IPS DF 4.7 (cell line): ENCODE data around the gene GPR157.

Experiments
- DNase-seq: peaks from one replicate; pipeline ENCODE4 v3.0.0-alpha.2; 2013; ENCODE audit warnings: low spot score; ENCODE audit errors: extremely low read depth

The GPR157 gene

DNA sequence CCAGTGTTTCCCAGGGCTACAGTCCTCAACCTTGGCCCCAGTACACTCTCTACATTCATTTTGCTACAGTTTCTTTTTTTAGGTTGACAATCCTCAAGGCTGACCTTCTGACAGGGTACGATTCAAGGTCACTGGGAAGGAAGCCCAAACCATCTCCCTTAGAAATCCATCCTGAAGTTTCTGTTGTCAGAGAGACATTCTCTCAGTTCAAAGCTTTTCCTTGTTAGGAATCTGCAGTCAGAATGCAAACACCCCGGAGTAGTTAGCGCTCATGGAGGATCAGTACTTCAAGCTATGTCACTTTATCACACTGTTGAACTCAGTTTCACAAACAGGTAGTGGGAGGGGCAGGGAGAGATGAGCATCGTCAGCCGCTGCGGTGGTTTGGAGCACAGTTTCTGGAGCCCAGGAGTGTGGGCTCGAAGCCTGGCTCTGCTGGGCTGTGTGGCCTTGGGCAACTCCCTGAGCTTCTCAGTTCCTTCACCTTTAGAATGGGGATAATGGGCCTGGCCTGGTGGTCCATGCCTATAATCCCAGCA, 63.6 kb downstream of the GPR157 start:
- no peak for DNase-seq

DNA sequence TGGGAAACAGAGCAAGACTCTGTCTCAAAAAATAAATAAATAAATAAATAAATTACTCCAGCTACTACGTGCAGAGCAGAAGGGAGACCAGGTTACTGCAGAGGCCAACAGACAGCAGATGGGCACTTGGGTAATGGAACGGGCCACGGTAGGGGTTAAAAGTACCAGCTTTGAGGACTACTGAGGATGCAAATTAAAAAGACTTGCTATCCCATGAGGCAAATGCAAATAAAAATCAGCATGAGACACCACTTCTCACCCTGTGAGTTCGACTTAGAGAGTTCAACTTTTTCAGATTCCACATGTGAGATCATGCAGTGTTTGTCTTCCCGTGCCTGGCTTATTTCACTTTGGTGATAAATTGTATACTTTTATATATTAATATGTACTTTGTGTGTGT, 66.1 kb downstream of the GPR157 start:
- DNase-seq, result no peak

DNA sequence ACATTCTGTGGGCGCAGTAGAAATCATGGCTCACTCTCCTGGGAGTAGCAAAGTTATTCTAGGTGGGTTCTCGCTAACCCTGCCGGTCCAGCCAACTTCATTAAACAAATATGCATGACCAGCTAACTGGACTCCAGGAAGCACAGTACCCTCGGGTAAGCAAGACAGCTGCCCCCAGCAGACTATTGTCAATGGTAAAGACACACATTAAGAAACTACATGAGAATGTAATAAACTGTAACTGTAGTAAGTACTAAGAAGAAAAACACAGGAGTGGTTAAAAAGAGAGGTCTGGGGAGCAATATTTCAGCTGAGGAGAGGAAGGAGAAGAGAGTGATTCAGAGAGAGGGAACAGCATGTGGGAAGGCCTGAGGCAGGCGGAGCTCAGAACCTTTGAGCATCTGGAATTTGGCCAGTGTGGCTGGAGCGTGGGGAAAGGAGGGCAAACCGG, 66.9 kb downstream of the GPR157 start:
- no peak for DNase-seq

DNA sequence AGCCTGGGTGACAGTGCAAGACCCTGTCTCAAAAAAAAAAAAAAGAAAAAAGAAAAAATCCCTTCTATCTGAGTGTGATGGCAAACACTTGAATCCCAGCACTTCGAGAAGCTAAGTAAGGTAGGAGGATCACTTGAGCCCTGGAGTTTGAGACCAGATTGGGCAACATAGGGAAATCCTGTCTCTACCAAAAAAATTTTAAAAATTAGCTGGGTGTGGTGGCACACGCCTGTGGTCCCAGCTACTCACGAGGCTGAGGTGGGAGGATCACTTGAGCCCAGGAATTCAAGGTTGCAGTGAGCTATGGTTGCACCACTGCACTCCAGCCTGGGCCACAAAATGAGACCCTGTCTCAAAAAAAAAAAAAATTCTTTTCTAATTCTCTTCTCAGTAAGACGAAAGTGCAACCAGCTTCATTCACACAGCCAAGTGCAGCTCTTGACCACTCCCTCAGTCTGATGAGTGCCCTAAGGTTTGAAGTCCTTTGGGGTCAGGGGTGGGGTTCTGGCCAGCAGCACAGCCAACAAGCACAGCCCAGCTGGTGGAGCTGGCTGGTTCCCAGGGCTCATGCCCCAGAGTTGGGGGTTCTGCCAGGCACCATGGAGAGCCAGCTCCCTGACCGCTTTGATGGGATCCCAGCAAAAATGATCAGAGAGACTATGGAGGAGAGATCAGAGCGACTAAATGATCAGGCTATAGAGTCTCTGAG, 67.5 kb downstream of the GPR157 start:
- no peak for DNase-seq

DNA sequence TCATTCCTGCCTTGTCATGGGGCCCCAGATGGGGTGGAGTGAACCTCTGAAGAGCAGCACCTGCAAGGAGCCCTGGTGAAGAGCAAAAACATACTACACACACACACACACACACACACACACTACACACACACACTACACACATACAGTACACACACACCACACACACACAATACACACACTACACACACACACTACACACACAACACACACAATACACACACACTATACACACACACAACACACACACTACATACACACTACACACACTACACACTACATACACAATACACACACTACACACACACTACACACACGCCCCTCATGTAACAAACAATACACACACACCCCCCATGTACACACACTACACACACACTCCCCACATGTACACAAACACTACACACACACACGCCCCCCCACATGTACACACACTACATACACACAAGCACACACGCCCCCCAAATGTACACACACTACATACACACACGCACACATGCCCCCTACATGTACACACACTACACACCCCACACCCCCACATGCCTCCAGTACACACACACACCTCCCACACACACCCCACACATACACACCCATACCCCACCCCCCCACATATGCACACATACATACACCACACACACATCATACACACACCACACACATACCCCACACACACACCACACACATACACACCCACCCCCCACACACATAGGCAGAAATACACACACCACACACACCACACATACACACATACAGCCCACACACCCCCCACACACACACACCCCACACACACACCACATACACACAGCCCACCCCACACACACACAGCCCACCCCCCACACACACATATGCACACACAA, 68.8 kb downstream of the GPR157 start:
- DNase-seq, result no peak

DNA sequence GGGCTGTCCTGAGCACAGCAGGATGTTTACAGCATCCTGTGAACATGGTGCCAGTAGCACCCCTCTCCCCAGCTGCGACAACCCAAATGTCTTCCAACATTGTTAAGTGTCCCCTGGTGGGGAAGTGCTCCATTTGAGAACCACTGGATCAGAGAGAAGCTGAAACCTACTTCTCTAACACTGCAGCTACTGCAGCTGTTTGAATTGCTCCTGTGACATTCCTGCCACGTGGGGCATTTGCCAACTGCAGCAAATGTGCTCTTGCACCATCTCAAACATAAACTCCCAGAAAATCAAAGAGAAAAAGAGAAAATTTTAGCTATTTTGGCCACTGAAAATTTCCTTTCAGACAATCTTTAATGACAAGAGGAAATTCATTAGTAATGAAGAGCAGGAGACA, 70.4 kb downstream of the GPR157 start:
- DNase-seq, result no peak

DNA sequence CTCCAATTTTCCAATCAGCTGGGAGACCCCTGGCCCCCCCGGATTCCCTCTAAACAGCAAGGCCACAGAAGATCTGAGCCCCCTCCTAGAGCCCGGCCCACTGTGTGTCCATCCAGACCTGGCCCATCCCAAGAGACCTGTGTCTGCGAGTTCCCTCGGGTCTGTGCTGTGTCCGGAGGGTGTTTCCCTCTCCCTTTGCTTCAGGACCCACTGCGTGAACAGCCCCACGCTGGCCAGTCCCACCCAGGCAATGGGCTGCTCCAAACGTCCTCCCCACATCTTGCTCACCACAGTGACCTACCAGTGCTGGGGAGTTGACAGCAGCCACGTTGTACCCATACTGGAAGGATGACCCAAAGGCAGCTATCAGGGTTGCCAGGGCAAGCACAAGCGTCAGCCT, 71.1 kb downstream of the GPR157 start:
- DNase-seq, result no peak

DNA sequence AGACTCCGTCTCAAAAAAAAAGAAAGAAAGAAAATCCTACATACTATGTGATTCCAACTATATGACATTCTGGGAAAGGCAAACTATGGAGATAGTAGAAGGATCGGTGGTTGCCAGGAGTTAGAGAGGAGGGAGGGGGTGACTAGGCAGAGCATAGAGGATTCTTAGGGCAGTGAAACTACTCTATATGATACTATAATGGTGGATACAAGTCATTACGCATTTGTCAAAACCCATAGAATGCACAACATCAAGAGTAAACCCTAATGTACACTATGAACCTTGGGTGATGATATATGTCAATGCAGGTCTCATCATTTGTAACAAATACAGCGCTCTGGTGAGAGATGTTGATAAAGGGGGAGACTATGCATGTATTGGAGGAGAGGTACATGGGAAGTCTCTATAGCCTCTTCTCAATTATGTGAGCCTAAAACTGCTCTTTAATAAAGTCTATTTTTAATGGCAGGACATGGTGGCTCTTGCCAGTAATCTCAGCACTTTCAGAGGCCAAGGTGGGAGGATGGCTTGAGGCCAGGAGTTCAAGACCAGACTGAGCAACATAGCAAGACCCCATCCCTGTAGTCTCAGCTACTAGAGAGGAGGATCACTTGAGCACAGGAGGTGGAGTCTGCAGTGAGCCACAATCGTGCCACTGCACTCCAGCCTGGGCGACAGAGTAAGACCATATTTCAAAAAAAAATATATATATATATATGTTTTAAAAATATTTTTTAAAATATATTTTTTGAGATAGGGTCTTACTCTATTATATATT, 76.4 kb downstream of the GPR157 start:
- no peak for DNase-seq

DNA sequence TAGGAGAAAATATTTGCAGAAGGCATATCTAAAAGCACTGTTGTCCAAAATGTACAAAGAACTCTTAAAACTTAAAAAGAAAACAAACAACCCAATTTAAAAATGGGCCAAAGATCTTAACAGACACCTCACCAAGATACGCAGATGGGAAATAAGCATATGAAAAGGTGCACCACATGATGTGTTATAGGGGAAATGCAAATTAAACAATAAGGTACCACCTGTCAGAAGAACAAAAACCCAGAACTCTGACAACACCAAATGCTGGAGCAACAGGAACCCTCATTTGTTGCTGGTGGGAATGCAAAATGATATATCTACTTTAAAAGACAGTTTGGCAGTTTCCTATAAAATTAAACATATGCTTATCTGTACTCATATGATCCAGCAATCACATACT, 77.5 kb downstream of the GPR157 start:
- no peak for DNase-seq

DNA sequence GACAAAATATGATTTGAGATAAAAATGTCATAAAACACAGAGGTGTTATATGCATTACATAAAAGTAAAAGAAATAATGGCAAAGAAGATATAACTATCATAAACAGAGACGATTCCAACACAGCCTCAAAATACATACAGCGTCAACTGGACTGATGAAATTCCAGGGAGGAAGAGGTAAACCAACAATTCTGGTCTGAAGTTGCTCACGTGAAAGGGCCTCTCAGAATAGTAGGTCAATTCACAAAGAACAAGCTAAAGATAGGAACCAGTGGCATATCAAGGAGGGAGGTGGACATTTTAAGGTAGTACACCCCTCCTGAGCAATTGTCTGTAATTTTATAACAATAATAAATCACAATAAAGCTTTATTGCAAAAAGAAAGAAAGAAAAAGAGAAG, 78.1 kb downstream of the GPR157 start:
- no peak for DNase-seq
